Left renal pelvis (tissue), 4 donors: ENCODE data around the gene AVPR1A. TPM values are rescaled to one million over a fixed set of nuclear protein-coding genes. Genes with fewer than 3 reads are reported as not detected.
"Not testable (repeated sequence)": the region's sequence is repeated elsewhere in the genome, so short reads cannot be mapped to it uniquely, and the experiment has no call there.

Source experiments
- DNase-seq, 4 donors: peaks; one replicate each; pipeline ENCODE4 v3.0.0-alpha.2; 2013; ENCODE audit warnings: low read depth in 4 of 4, low spot score in 3 of 4
- polyA plus RNA-seq, 4 donors: library from polyadenylated mRNA; unstranded; fragments of 120-200 nt; gene quantifications; one replicate each; pipeline ENCODE4 v1.2.1, GENCODE V29; 2013; ENCODE audit not compliant: insufficient read length in 4 of 4

Gene AVPR1A
- polyA plus RNA-seq: 10 to 100 TPM in 1 of 4 donors, 1 to 10 TPM in 3; 4.1 to 11.1 (median 6.2) TPM

- DNase-seq: peak in 2 of 4 donors; percentile 16 to 29
These were observed at the start of gene AVPR1A for GRCh38 chr12:63150713-63151622. Gene AVPR1A (minus strand): TSS chr12:63151201. CDS start chr12:63150836, 365 bp downstream.

- DNase-seq: no peak
These were observed 45.2 kb upstream of the AVPR1A start for GRCh38 chr12:63196168-63196567.

GRCh38 chr12:63179224-63179623 is 28.2 kb upstream of the AVPR1A start:
- no peak for DNase-seq

- DNase-seq: no peak
These were observed 19.3 kb upstream of the AVPR1A start for GRCh38 chr12:63170321-63170720.

- not testable (repeated sequence) for DNase-seq
These were observed 16.7 kb upstream of the AVPR1A start for GRCh38 chr12:63167741-63168140.

GRCh38 chr12:63164911-63165310 is 13.9 kb upstream of the AVPR1A start:
- DNase-seq: peak in 2 of 4 donors; percentile 24 to 35

GRCh38 chr12:63163541-63163940 is 12.5 kb upstream of the AVPR1A start:
- DNase-seq: no peak

- DNase-seq: no peak
These were observed 4.4 kb upstream of the AVPR1A start for GRCh38 chr12:63155375-63155774.

GRCh38 chr12:63154560-63154959 is 3.6 kb upstream of the AVPR1A start:
- DNase-seq: no peak

GRCh38 chr12:63152321-63152700 is 1.3 kb upstream of the AVPR1A start:
- no peak for DNase-seq

GRCh38 chr12:63151623-63152320 is 771 bp upstream of the AVPR1A start:
- DNase-seq: peak in 3 of 4 donors; percentile 57 to 68 (median 61)

- DNase-seq: peak in 2 of 4 donors; percentile 12 to 27
These were observed 890 bp downstream of the AVPR1A start for GRCh38 chr12:63149909-63150712.

- DNase-seq: no peak
These were observed 6.4 kb downstream of the AVPR1A start for GRCh38 chr12:63144556-63144955.

GRCh38 chr12:63138488-63138887 is 12.5 kb downstream of the AVPR1A start:
- DNase-seq: no peak

- no peak for DNase-seq
These were observed 17.0 kb downstream of the AVPR1A start for GRCh38 chr12:63133981-63134380.

- no peak for DNase-seq
These were observed 18.8 kb downstream of the AVPR1A start for GRCh38 chr12:63132201-63132600.

GRCh38 chr12:63129927-63130326 is 21.1 kb downstream of the AVPR1A start:
- no peak for DNase-seq

- DNase-seq: no peak
These were observed 26.2 kb downstream of the AVPR1A start for GRCh38 chr12:63124778-63125177.

GRCh38 chr12:63103494-63104131 is 47.4 kb downstream of the AVPR1A start:
- DNase-seq: no peak

GRCh38 chr12:63101920-63102319 is 49.1 kb downstream of the AVPR1A start:
- DNase-seq: no peak
